Suprapubic skin (tissue), 4 donors: ENCODE data around the gene OSGIN1. TPM values are rescaled to one million over a fixed set of nuclear protein-coding genes. Genes with fewer than 3 reads are reported as not detected.
"Not testable (repeated sequence)": the region's sequence is repeated elsewhere in the genome, so short reads cannot be mapped to it uniquely, and the experiment has no call there.

ENCODE experiments used
- DNase-seq, 2 donors: peaks; one replicate each; pipeline ENCODE4 v3.0.0-alpha.2; 2019; ENCODE audit warnings: low spot score in 2 of 2
- H3K27ac ChIP-seq: fragments of 200-600 bp; sonication (generic); one replicate; pipeline ENCODE4 v1.5.1; 2019
- H3K27me3 ChIP-seq: fragments of 200-600 bp; sonication (generic); one replicate; pipeline ENCODE4 v1.5.1; 2019
- H3K36me3 ChIP-seq: fragments of 200-600 bp; sonication (generic); one replicate; pipeline ENCODE4 v1.5.1; 2019
- H3K4me1 ChIP-seq: fragments of 200-600 bp; sonication (generic); one replicate; pipeline ENCODE4 v1.5.1; 2019
- H3K4me3 ChIP-seq: fragments of 200-600 bp; sonication (generic); one replicate; pipeline ENCODE4 v1.5.1; 2019; ENCODE audit warnings: mild to moderate bottlenecking
- H3K9me3 ChIP-seq: fragments of 200-600 bp; sonication (generic); one replicate; pipeline ENCODE4 v1.5.1; 2019
- CTCF ChIP-seq, 2 donors: fragments of 200-600 bp in 1 of 2; fragments of 450-650 bp in 1 of 2; sonication (generic) in 1 of 2; IDR thresholded peaks; one replicate each; pipeline ENCODE4 v1.5.1; 2016 to 2019; ENCODE audit warnings: antibody characterized with exemption in 2 of 2, mild to moderate bottlenecking in 1 of 2, moderate library complexity in 1 of 2
- EP300 ChIP-seq: sonication (generic); formaldehyde crosslinking; IDR thresholded peaks from one replicate; pipeline ENCODE4 v1.6.1; 2017; ENCODE audit warnings: antibody characterized with exemption
- POLR2A ChIP-seq, 2 donors: fragments of 450-650 bp; IDR thresholded peaks; one replicate each; pipeline ENCODE4 v1.6.1; 2017; ENCODE audit warnings: antibody characterized with exemption in 2 of 2, mild to moderate bottlenecking in 2 of 2, moderate library complexity in 2 of 2
- POLR2AphosphoS5 ChIP-seq, 3 donors: sonication (generic); formaldehyde crosslinking; IDR thresholded peaks; one replicate each; pipeline ENCODE4 v1.6.1; 2017; ENCODE audit warnings: antibody characterized with exemption in 3 of 3
- WGBS: methylation state at CpG from one replicate; pipeline ENCODE4 v1.1.5; 2018; 5-methylcytosine and 5-hydroxymethylcytosine counted together
- total RNA-seq, 4 donors: library from RNA; depleted of rRNA; stranded (reverse); fragments of >200 nt; gene quantifications; one replicate each; pipeline ENCODE4 v1.1.0, GENCODE V29; 2016

Gene OSGIN1
- total RNA-seq, 4 donors from 2014 or later = 1.0 to 2.2 (median 1.5) TPM

GRCh38 chr16:83948914-83949723 lies 3.9 kb upstream of the OSGIN1 start:
- WGBS = 85% methylated on average over 12 of the region's 13 CpGs
- no peak overlapping the region for H3K27ac ChIP-seq
- no peak overlapping the region for H3K4me3 ChIP-seq
- DNase-seq = no peak
- H3K27me3 ChIP-seq = no peaks in the 10 kb centered on the region
- peaks cover 23% of the 10 kb centered on the region for H3K4me1 ChIP-seq
- no peaks in the 10 kb centered on the region for H3K36me3 ChIP-seq
- TF ChIP-seq POLR2AphosphoS5 (IDR thresholded peaks at IDR 0.05) (no peak), CTCF (IDR thresholded peaks at IDR 0.05) (no peak), POLR2A (IDR thresholded peaks at IDR 0.05) (no peak), EP300 (no peak)
- H3K9me3 ChIP-seq = no peaks in the 10 kb centered on the region

- Histone ChIP-seq H3K4me1 (peaks cover 28% of the 10 kb centered on the region), H3K4me3 (no peak overlapping the region), H3K36me3 (no peaks in the 10 kb centered on the region), H3K9me3 (no peaks in the 10 kb centered on the region), H3K27me3 (no peaks in the 10 kb centered on the region), H3K27ac (no peak overlapping the region)
- TF ChIP-seq POLR2A (IDR thresholded peaks at IDR 0.05) = no peak
- TF ChIP-seq CTCF (IDR thresholded peaks at IDR 0.05) = no peak
- TF ChIP-seq EP300 = no peak
- TF ChIP-seq POLR2AphosphoS5 (IDR thresholded peaks at IDR 0.05) = no peak
- WGBS = 83% methylated on average over 5 of the region's 5 CpGs
- DNase-seq = no peak
Measured at GRCh38 chr16:83949724-83950001, 3.4 kb upstream of the OSGIN1 start.

GRCh38 chr16:83950862-83951399 lies 2.1 kb upstream of the OSGIN1 start:
- DNase-seq, H3K4me3 ChIP-seq, H3K9me3 ChIP-seq, H3K27me3 ChIP-seq, H3K36me3 ChIP-seq, H3K27ac ChIP-seq: not testable (repeated sequence)
- peaks cover 28% of the 10 kb centered on the region for H3K4me1 ChIP-seq
- 66% methylated on average over 4 of the region's 10 CpGs for WGBS

GRCh38 chr16:83951544-83951943 lies 1.5 kb upstream of the OSGIN1 start:
- no peak for TF ChIP-seq EP300
- TF ChIP-seq POLR2AphosphoS5 (IDR thresholded peaks at IDR 0.05) = no peak
- no peak for TF ChIP-seq POLR2A (IDR thresholded peaks at IDR 0.05)
- no peak for TF ChIP-seq CTCF (IDR thresholded peaks at IDR 0.05)
- H3K4me1 ChIP-seq = peaks cover 28% of the 10 kb centered on the region
- H3K9me3 ChIP-seq = no peaks in the 10 kb centered on the region
- H3K4me3 ChIP-seq = no peak overlapping the region
- no peak for DNase-seq
- H3K36me3 ChIP-seq = no peaks in the 10 kb centered on the region
- no peak overlapping the region for H3K27ac ChIP-seq
- H3K27me3 ChIP-seq = no peaks in the 10 kb centered on the region
- 18% methylated on average over 8 of the region's 8 CpGs for WGBS

- H3K27me3 ChIP-seq = no peaks in the 10 kb centered on the region
- H3K4me3 ChIP-seq = peak overlapping the region; percentile 65
- no peaks in the 10 kb centered on the region for H3K36me3 ChIP-seq
- no peaks in the 10 kb centered on the region for H3K9me3 ChIP-seq
- H3K27ac ChIP-seq = peak overlapping the region; percentile 92
- H3K4me1 ChIP-seq = peaks cover 28% of the 10 kb centered on the region
- no peak for DNase-seq
- no peak for TF ChIP-seq CTCF (IDR thresholded peaks at IDR 0.05)
- no peak for TF ChIP-seq POLR2AphosphoS5 (IDR thresholded peaks at IDR 0.05)
- no peak for TF ChIP-seq EP300
- no peak for TF ChIP-seq POLR2A (IDR thresholded peaks at IDR 0.05)
- WGBS = 24% methylated on average over 8 of the region's 8 CpGs
Measured at GRCh38 chr16:83952587-83952939, 477 bp upstream of the OSGIN1 start.
